Common myeloid progenitor, CD34-positive (primary cell): ENCODE data around the gene ATP9A.
"Not testable (repeated sequence)": the region's sequence is repeated elsewhere in the genome, so short reads cannot be mapped to it uniquely, and the experiment has no call there.

Experiments used
- CTCF ChIA-PET: fragments of 350-600 bp; sonication (Branson Sonifier 250); formaldehyde crosslinking; loops from one replicate; lab custom pipeline; 2021; ENCODE audit warnings: antibody characterized with exemption; lab: Charles Lee
- POLR2A ChIA-PET: fragments of 350-600 bp; sonication (Branson Sonifier 250); formaldehyde crosslinking; loops from one replicate; lab custom pipeline; 2021; ENCODE audit warnings: antibody characterized with exemption; lab: Charles Lee
- DNase-seq, 3 donors: peaks; one replicate each; pipeline versions ENCODE4 v3.0.0 to v3.0.0-alpha.2; 2013
- H3K27ac ChIP-seq, 2 experiments: 1 replicate in 1 of 2; 2 replicates in 1 of 2; pipeline ENCODE4 v1.7.0; 2013; ENCODE audit warnings: inconsistent platforms in 2 of 2, low read length in 2 of 2, mild to moderate bottlenecking in 2 of 2, low read depth in 1 of 2, moderate library complexity in 1 of 2; ENCODE audit not compliant: severe bottlenecking in 2 of 2, insufficient read depth in 1 of 2, poor library complexity in 1 of 2
- H3K27me3 ChIP-seq, 5 experiments: replicated peaks in 2 of 5; 1 replicate in 3 of 5; 2 replicates in 2 of 5; pipeline versions ENCODE4 v1.6.1 to v1.7.0; 2013; ENCODE audit warnings: low read length in 4 of 5, mild to moderate bottlenecking in 2 of 5, moderate library complexity in 2 of 5, inconsistent platforms in 1 of 5; ENCODE audit not compliant: insufficient read depth in 5 of 5, control insufficient read depth in 4 of 5
- H3K36me3 ChIP-seq, 4 experiments: 1 replicate in 2 of 4; 2 replicates in 2 of 4; pipeline versions ENCODE4 v1.6.1 to v1.7.0; 2013; ENCODE audit warnings: low read length in 3 of 4, control low read depth in 1 of 4, mild to moderate bottlenecking in 1 of 4; ENCODE audit not compliant: control insufficient read depth in 4 of 4, insufficient read depth in 4 of 4
- H3K4me1 ChIP-seq, 4 experiments: 1 replicate in 3 of 4; 2 replicates in 1 of 4; pipeline versions ENCODE4 v1.6.1 to v1.7.1; 2013; ENCODE audit warnings: low read length in 3 of 4, mild to moderate bottlenecking in 3 of 4, control low read depth in 1 of 4, inconsistent platforms in 1 of 4, moderate library complexity in 1 of 4; ENCODE audit not compliant: control insufficient read depth in 4 of 4, insufficient read depth in 4 of 4; ENCODE audit errors: control extremely low read depth in 1 of 4
- H3K4me3 ChIP-seq, 7 experiments: 1 replicate in 4 of 7; 2 replicates in 3 of 7; pipeline versions ENCODE4 v1.5.1 to v1.7.0; 2013; ENCODE audit warnings: mild to moderate bottlenecking in 7 of 7, low read length in 6 of 7, moderate library complexity in 6 of 7, inconsistent platforms in 2 of 7, low read depth in 2 of 7, control low read depth in 1 of 7; ENCODE audit not compliant: insufficient read depth in 4 of 7, control insufficient read depth in 1 of 7; ENCODE audit errors: extremely low read depth in 1 of 7
- H3K9me3 ChIP-seq, 5 experiments: 1 replicate in 4 of 5; 2 replicates in 1 of 5; pipeline versions ENCODE4 v1.6.1 to v1.7.1; 2013; ENCODE audit warnings: low read length in 4 of 5, mild to moderate bottlenecking in 2 of 5, inconsistent platforms in 1 of 5, low read depth in 1 of 5, moderate library complexity in 1 of 5; ENCODE audit not compliant: control insufficient read depth in 4 of 5, insufficient read depth in 2 of 5; ENCODE audit errors: control extremely low read depth in 1 of 5
- WGBS: methylation state at CpG from one replicate; pipeline ENCODE4 v1.1.5; 2013; ENCODE audit not compliant: insufficient coverage; 5-methylcytosine and 5-hydroxymethylcytosine counted together

The ATP9A gene

GRCh38 chr20:51650685-51651134 is 117.5 kb downstream of the ATP9A start:
- WGBS: 0% methylated on average over 2 of the region's 5 CpGs

DNA sequence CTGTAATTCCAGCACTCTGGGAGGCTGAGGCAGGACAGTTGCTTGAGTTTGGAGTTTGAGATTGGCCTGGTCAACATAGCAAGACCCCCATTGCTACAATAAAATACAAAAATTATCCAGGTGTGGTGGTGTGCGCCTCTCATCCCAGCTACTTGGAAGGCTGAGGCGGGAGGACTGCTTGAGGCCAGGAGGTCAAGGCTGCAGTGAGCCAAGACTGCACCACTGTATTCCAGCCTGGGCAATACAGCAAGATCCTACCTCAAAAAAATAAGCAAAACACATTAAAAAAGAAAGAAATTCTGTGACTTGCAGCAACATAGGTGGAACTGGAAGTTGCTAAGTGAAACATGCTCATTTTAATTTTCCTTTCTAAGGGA is 119.6 kb downstream of the ATP9A start:
- WGBS: no CpG with 5 or more reads among the region's 2 CpGs

More at GRCh38 chr20:51650685-51651134, 117.5 kb downstream of the ATP9A start:
- CTCF ChIA-PET: interaction anchor here (0.6 to 2.0 kb wide), 3 partner anchors 9 to 38 kb away, joined by 3 to 7 read pairs (median 4); no protein-coding TSS in a partner anchor
- Histone ChIP-seq H3K27ac (peak overlapping the region in 1 of 2 experiments; percentile 40), H3K4me1 (peaks cover 6 to 26% (median 14%) of the 10 kb centered on the region in 4 experiments), H3K9me3 (no peaks in the 10 kb centered on the region), H3K27me3 (no peaks in the 10 kb centered on the region), H3K4me3 (peak overlapping the region in 1 of 7 experiments; percentile 38), H3K36me3 (peaks cover 2 to 22% (median 5%) of the 10 kb centered on the region in 4 experiments)
- peak; percentile 66 to 93 (median 86) for DNase-seq
- POLR2A ChIA-PET: interaction anchor here (0.7 to 1.1 kb wide), 2 partner anchors 13 to 20 kb away, joined by 3 to 4 read pairs; no protein-coding TSS in a partner anchor

DNA sequence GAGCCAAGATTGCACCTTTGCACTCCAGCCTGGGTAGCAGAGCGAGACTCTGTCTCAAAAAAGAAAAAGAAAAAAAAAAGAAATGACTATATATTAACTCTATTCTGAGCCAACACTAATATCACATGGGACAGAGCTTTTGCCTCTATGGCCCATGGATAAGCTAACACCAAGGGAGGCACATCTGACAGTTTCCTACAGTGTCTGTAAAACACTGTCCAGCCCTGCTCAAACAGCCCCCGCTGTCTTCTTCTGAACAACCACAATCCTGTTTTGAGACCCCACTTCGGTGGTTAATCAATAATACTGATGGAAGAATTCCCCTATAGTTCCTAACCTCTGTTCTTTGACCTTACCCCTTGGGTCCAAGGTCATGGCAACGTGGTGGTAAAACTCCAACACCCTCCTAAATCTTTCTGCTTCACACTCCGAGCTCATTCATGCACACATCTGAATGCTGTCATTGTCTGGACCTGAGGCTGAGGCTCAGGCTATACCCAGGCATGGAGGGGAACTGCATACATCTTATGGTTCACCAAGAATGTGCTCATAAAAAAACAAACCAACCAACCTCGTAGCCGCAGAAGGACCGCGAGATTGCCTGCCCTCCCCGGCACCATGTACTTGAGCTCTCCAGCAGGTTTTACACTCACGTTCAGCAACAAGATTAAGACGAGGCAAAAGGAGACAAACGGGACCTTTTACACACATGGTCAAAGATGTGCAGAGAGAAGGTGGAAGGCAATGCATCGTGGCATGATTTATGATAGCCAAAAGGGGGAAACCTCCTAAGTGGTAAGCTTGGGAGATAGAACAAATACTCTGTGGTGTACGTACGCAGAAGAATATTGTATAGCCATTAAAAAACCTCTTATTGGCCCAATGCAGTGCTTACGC is 120.3 kb downstream of the ATP9A start:
- WGBS: 94% methylated on average over 13 of the region's 17 CpGs
- POLR2A ChIA-PET: no interaction called here

More for the DNA sequence above, 119.6 kb downstream of the ATP9A start:
- no peak for DNase-seq
- Histone ChIP-seq H3K36me3 (peaks cover 0 to 19% (median 3%) of the 10 kb centered on the region in 4 experiments), H3K4me1 (peaks cover 9 to 26% (median 17%) of the 10 kb centered on the region in 4 experiments), H3K4me3 (no peak overlapping the region), H3K27me3 (no peaks in the 10 kb centered on the region), H3K27ac (no peak overlapping the region), H3K9me3 (no peaks in the 10 kb centered on the region)
- CTCF ChIA-PET: interaction anchor here (1.5 kb wide), 1 partner anchor 18 kb away, joined by 4 read pairs; no protein-coding TSS in a partner anchor
- POLR2A ChIA-PET: no interaction called here

DNA sequence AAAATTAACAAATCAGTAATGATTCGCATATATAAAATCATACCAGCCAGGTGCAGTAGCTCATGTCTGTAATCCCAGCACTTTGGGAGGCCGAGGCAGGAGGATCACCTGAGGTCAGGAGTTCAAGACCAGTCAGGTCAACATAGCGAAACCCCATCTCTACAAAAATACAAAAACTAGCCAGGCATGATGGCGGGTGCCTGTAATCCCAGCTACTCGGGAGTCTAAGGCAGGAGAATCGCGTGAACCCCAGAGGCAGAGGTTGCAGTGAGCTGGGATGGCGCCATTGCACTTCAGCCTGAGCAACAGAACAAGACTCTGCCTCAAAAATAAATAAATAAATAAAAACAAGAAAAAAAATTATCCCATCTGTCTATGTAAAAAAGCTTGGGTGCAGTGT is 124.4 kb downstream of the ATP9A start:
- 97% methylated on average over 6 of the region's 8 CpGs for WGBS
- POLR2A ChIA-PET, H3K27me3 ChIP-seq, H3K4me3 ChIP-seq, DNase-seq, H3K9me3 ChIP-seq: not testable (repeated sequence)
- Histone ChIP-seq H3K4me1 (peaks cover 0 to 19% (median 14%) of the 10 kb centered on the region in 4 experiments), H3K36me3 (peaks cover 0 to 10% (median 3%) of the 10 kb centered on the region in 4 experiments), H3K27ac (peak overlapping the region; percentile 20 to 66)
- CTCF ChIA-PET: interaction anchor here (1.2 to 3.2 kb wide), 4 partner anchors 10 to 122 kb away, joined by 3 to 15 read pairs (median 4); no protein-coding TSS in a partner anchor

More for the DNA sequence above, 120.3 kb downstream of the ATP9A start:
- CTCF ChIA-PET: interaction anchor here (0.6 to 1.5 kb wide), 2 partner anchors 19 to 54 kb away, joined by 3 to 4 read pairs; no protein-coding TSS in a partner anchor
- no peaks in the 10 kb centered on the region for H3K27me3 ChIP-seq
- H3K36me3 ChIP-seq: peaks cover 0 to 16% (median 3%) of the 10 kb centered on the region in 4 experiments
- no peak overlapping the region for H3K27ac ChIP-seq
- no peak for DNase-seq
- no peak overlapping the region for H3K4me3 ChIP-seq
- H3K4me1 ChIP-seq: peaks cover 9 to 30% (median 23%) of the 10 kb centered on the region in 4 experiments
- H3K9me3 ChIP-seq: no peaks in the 10 kb centered on the region

DNA sequence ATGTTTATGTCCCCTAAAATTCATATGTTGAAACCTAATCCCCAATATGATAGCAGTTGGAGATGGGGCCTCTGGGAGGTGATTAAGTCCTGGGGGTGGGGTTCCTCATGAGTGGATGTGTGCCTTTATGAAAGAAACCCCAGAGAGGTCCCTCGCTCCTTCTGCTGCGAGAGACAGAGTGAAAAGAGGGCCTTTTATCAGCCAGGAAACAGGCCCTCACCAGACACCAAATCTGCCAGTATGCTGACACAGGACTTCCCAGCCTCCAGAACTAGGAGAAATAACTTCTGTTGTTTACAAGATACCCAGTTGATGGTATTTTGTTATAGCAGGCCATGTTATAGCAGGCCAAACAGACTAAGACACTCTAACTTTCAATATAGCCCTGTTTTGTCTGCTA is 124.8 kb downstream of the ATP9A start:
- no CpG with 5 or more reads among the region's 2 CpGs for WGBS
- no peak overlapping the region for H3K4me3 ChIP-seq
- peaks cover 0 to 10% (median 3%) of the 10 kb centered on the region in 4 experiments for H3K36me3 ChIP-seq
- H3K9me3 ChIP-seq: no peaks in the 10 kb centered on the region
- H3K27ac ChIP-seq: peak overlapping the region; percentile 20 to 66
- peaks cover 0 to 19% (median 14%) of the 10 kb centered on the region in 4 experiments for H3K4me1 ChIP-seq
- peak; percentile 75 to 95 (median 87) for DNase-seq
- H3K27me3 ChIP-seq: no peaks in the 10 kb centered on the region
- CTCF ChIA-PET: interaction anchor here (1.1 to 3.2 kb wide), 6 partner anchors 11 to 442 kb away, joined by 3 to 15 read pairs (median 6); no protein-coding TSS in a partner anchor
- POLR2A ChIA-PET: interaction anchor here (0.5 kb wide), 1 partner anchor 85 kb away, joined by 10 read pairs; no protein-coding TSS in a partner anchor

- POLR2A ChIA-PET: interaction anchor here (0.6 kb wide), 1 partner anchor 31 kb away, joined by 8 read pairs; no protein-coding TSS in a partner anchor
- Histone ChIP-seq H3K27me3 (no peaks in the 10 kb centered on the region), H3K4me1 (peaks cover 0 to 19% (median 14%) of the 10 kb centered on the region in 4 experiments), H3K36me3 (peaks cover 0 to 10% (median 5%) of the 10 kb centered on the region in 4 experiments), H3K9me3 (no peaks in the 10 kb centered on the region), H3K4me3 (no peak overlapping the region), H3K27ac (no peak overlapping the region)
- CTCF ChIA-PET: interaction anchor here (0.7 to 3.2 kb wide), 10 partner anchors 8 to 444 kb away, joined by 3 to 15 read pairs (median 4); no protein-coding TSS in a partner anchor
- WGBS: no CpG with 5 or more reads among the region's 4 CpGs
- no peak for DNase-seq
Measured at GRCh38 chr20:51641866-51642265, 126.3 kb downstream of the ATP9A start.
